K562 (cell line): ENCODE results near the gene ZNF692. TPM values are rescaled to one million over a fixed set of nuclear protein-coding genes. Genes with fewer than 3 reads are reported as not detected.

Experiments
- ATF7 ChIP-seq: fragments of 450-650 bp; IDR thresholded peaks from 2 replicates; pipeline ENCODE4 v1.7.1; 2014; ENCODE audit warnings: mild to moderate bottlenecking, moderate library complexity
- BRD9 ChIP-seq: fragments of 450-650 bp; IDR thresholded peaks from 2 replicates; pipeline ENCODE4 v1.6.1; 2018; ENCODE audit warnings: low read depth; ENCODE audit not compliant: partially characterized antibody
- C11orf30 ChIP-seq: fragments of 450-650 bp; IDR thresholded peaks from 2 replicates; pipeline ENCODE4 v1.6.1; 2016; ENCODE audit warnings: low read depth, mild to moderate bottlenecking
- CHD2 ChIP-seq: IDR thresholded peaks from 2 replicates; pipeline ENCODE4 v1.6.1; 2011; ENCODE audit warnings: low read depth, low read length
- CREB3L1 ChIP-seq: fragments of 450-650 bp; IDR thresholded peaks from 2 replicates; pipeline ENCODE4 v1.6.1; 2014; ENCODE audit warnings: low read depth, mild to moderate bottlenecking, moderate library complexity, borderline replicate concordance
- DACH1 ChIP-seq: fragments of 450-650 bp; IDR thresholded peaks from 2 replicates; pipeline ENCODE4 v1.6.1; 2018; ENCODE audit not compliant: partially characterized antibody
- DPF2 ChIP-seq: fragments of 450-650 bp; IDR thresholded peaks from 2 replicates; pipeline ENCODE4 v1.6.1; 2016
- GABPB2 ChIP-seq: fragments of 250-450 bp; sonication (Bioruptor Pico); conservative IDR thresholded peaks from 2 replicates; pipeline ENCODE4 v1.5.1; 2021; ENCODE audit warnings: mild to moderate bottlenecking
- HDAC2 ChIP-seq: fragments of 450-650 bp; IDR thresholded peaks from 2 replicates; pipeline ENCODE4 v1.6.1; 2016; ENCODE audit warnings: mild to moderate bottlenecking
- RBM39 ChIP-seq: fragments of 200-400 bp; formaldehyde crosslinking; optimal IDR thresholded peaks from 2 replicates; pipeline ENCODE3; 2018; ENCODE audit warnings: low read depth, low read length
- RNF2 ChIP-seq: sonication (generic); IDR thresholded peaks from 2 replicates; pipeline ENCODE4 v1.6.1; 2016
- SMARCC2 ChIP-seq: fragments of 450-650 bp; IDR thresholded peaks from 2 replicates; pipeline ENCODE4 v1.6.1; 2017; ENCODE audit warnings: antibody characterized with exemption, moderate library complexity, mild to moderate bottlenecking, low read depth
- TAL1 ChIP-seq: fragments of 450-650 bp; IDR thresholded peaks from 2 replicates; pipeline ENCODE4 v1.6.1; 2016; ENCODE audit warnings: mild to moderate bottlenecking
- ZEB2 ChIP-seq: fragments of 450-650 bp; IDR thresholded peaks from 2 replicates; pipeline ENCODE4 v1.6.1; 2016
- ZNF57 ChIP-seq: fragments of 450-650 bp; formaldehyde crosslinking; IDR thresholded peaks from 2 replicates; pipeline ENCODE4 v1.4.0; 2020; ENCODE audit warnings: mild to moderate bottlenecking, moderate library complexity
- polyA plus RNA-seq, 8 experiments: library from polyadenylated mRNA; depleted of rRNA in 4 of 8; stranded (reverse) in 5 of 8; unstranded in 3 of 8; fragments of >200 nt; fragmentation: Nextera tagmentation in 2 of 8; fragmentation: Illumina TruSeq in 1 of 8; extraction: Ambion mirVana in 2 of 8; extraction: Trizol in 1 of 8; gene quantifications; 2 replicates each; pipeline versions ENCODE4 v1.2.1 to v1.2.3, GENCODE V29; 2011 to 2014; ENCODE audit warnings: inconsistent platforms in 1 of 8, missing spikeins in 1 of 8
- total RNA-seq, 7 experiments: library from RNA; depleted of rRNA in 6 of 7; stranded (reverse); fragments of >200 nt in 6 of 7; fragmentation: Illumina TruSeq in 2 of 7; extraction: Trizol in 2 of 7; gene quantifications; 2 replicates each; pipeline versions ENCODE4 v1.2.1 to v1.2.3, GENCODE V29; 2011 to 2021; ENCODE audit warnings: low replicate concordance in 1 of 7
- TF ChIP-seq, protein P1 (sequence below): fragments of 450-650 bp; formaldehyde crosslinking; IDR thresholded peaks from 2 replicates; pipeline ENCODE4 v1.4.0; 2020; ENCODE audit warnings: mild to moderate bottlenecking, moderate library complexity
- TF ChIP-seq, protein P2 (sequence below), 2 experiments: fragments of 450-650 bp; IDR thresholded peaks; 2 replicates each; pipeline ENCODE4 v1.6.1; 2018; ENCODE audit warnings: mild to moderate bottlenecking in 2 of 2, low read depth in 1 of 2; ENCODE audit not compliant: partially characterized antibody in 2 of 2
- TF ChIP-seq, protein P3 (sequence below): sonication (generic); formaldehyde crosslinking; IDR thresholded peaks from 2 replicates; pipeline ENCODE4 v1.8.0; 2022; ENCODE audit warnings: mild to moderate bottlenecking, missing genetic modification reagents
- TF ChIP-seq, protein P4 (sequence below): IDR thresholded peaks from 3 replicates; pipeline ENCODE4 v1.6.1; 2011; ENCODE audit warnings: borderline replicate concordance, mild to moderate bottlenecking; ENCODE audit not compliant: insufficient read length, insufficient read depth
- TF ChIP-seq, protein P5 (sequence below), 2 experiments: fragments of 450-650 bp; IDR thresholded peaks; 2 replicates each; pipeline ENCODE4 v1.6.1; 2016

ZNF692 gene
- total and polyA plus RNA-seq, 9 of the 15 experiments (the other 6 are each of a cell fraction or from before 2014, with no cell fraction given) = 8.4 to 143 (median 55.9) TPM

GRCh38 chr1:248828845-248829244, 30.0 kb downstream of the ZNF692 start (continued):
- TF ChIP-seq ZEB2 (peak; percentile 87), RBM39 (no peak), DACH1 (peak; percentile 44), HDAC2 (peak; percentile 94), CREB3L1 (peak; percentile 74; the same call in 1 of the 2 replicates), ATF7 (peak; percentile 86), TAL1 (peak; percentile 36), CHD2 (no peak), RNF2 (peak; percentile 83), ZNF57 (CRISPR knock-in tag) (peak; percentile 80; the same call in 1 of the 2 replicates), BRD9 (peak; percentile 87), C11orf30 (peak; percentile 81), GABPB2 (CRISPR knock-in tag) (no peak), DPF2 (peak; percentile 98), SMARCC2 (peak; percentile 93)
- TF ChIP-seq, protein P1, sequence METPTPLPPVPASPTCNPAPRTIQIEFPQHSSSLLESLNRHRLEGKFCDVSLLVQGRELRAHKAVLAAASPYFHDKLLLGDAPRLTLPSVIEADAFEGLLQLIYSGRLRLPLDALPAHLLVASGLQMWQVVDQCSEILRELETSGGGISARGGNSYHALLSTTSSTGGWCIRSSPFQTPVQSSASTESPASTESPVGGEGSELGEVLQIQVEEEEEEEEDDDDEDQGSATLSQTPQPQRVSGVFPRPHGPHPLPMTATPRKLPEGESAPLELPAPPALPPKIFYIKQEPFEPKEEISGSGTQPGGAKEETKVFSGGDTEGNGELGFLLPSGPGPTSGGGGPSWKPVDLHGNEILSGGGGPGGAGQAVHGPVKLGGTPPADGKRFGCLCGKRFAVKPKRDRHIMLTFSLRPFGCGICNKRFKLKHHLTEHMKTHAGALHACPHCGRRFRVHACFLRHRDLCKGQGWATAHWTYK (CRISPR knock-in tag) = no peak
- TF ChIP-seq, protein P2, sequence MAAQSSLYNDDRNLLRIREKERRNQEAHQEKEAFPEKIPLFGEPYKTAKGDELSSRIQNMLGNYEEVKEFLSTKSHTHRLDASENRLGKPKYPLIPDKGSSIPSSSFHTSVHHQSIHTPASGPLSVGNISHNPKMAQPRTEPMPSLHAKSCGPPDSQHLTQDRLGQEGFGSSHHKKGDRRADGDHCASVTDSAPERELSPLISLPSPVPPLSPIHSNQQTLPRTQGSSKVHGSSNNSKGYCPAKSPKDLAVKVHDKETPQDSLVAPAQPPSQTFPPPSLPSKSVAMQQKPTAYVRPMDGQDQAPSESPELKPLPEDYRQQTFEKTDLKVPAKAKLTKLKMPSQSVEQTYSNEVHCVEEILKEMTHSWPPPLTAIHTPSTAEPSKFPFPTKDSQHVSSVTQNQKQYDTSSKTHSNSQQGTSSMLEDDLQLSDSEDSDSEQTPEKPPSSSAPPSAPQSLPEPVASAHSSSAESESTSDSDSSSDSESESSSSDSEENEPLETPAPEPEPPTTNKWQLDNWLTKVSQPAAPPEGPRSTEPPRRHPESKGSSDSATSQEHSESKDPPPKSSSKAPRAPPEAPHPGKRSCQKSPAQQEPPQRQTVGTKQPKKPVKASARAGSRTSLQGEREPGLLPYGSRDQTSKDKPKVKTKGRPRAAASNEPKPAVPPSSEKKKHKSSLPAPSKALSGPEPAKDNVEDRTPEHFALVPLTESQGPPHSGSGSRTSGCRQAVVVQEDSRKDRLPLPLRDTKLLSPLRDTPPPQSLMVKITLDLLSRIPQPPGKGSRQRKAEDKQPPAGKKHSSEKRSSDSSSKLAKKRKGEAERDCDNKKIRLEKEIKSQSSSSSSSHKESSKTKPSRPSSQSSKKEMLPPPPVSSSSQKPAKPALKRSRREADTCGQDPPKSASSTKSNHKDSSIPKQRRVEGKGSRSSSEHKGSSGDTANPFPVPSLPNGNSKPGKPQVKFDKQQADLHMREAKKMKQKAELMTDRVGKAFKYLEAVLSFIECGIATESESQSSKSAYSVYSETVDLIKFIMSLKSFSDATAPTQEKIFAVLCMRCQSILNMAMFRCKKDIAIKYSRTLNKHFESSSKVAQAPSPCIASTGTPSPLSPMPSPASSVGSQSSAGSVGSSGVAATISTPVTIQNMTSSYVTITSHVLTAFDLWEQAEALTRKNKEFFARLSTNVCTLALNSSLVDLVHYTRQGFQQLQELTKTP (IDR thresholded peaks at IDR 0.05; ENCODE audit: low read depth in 1 of 2, partially characterized antibody in 2 of 2) = peak in 1 of 2 experiments; percentile 85
- TF ChIP-seq, protein P3, sequence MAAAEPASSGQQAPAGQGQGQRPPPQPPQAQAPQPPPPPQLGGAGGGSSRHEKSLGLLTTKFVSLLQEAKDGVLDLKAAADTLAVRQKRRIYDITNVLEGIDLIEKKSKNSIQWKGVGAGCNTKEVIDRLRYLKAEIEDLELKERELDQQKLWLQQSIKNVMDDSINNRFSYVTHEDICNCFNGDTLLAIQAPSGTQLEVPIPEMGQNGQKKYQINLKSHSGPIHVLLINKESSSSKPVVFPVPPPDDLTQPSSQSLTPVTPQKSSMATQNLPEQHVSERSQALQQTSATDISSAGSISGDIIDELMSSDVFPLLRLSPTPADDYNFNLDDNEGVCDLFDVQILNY (CRISPR knock-in tag) = no peak
- TF ChIP-seq, protein P4, sequence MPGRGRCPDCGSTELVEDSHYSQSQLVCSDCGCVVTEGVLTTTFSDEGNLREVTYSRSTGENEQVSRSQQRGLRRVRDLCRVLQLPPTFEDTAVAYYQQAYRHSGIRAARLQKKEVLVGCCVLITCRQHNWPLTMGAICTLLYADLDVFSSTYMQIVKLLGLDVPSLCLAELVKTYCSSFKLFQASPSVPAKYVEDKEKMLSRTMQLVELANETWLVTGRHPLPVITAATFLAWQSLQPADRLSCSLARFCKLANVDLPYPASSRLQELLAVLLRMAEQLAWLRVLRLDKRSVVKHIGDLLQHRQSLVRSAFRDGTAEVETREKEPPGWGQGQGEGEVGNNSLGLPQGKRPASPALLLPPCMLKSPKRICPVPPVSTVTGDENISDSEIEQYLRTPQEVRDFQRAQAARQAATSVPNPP = no peak
- TF ChIP-seq, protein P5, sequence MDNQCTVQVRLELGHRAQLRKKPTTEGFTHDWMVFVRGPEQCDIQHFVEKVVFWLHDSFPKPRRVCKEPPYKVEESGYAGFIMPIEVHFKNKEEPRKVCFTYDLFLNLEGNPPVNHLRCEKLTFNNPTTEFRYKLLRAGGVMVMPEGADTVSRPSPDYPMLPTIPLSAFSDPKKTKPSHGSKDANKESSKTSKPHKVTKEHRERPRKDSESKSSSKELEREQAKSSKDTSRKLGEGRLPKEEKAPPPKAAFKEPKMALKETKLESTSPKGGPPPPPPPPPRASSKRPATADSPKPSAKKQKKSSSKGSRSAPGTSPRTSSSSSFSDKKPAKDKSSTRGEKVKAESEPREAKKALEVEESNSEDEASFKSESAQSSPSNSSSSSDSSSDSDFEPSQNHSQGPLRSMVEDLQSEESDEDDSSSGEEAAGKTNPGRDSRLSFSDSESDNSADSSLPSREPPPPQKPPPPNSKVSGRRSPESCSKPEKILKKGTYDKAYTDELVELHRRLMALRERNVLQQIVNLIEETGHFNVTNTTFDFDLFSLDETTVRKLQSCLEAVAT (IDR thresholded peaks at IDR 0.05) = 0 out of 4 replicates have a peak, but pooled peaks of 1 of the 2 experiments have one; percentile 22
